HEK293 (cell line): ENCODE measurements around the gene LRRC32.

Experiments
- CTCF ChIA-PET: fragments of 350-600 bp; formaldehyde crosslinking; extraction: SDS; loops from one replicate; lab custom pipeline; 2021; ENCODE audit warnings: antibody characterized with exemption; lab: Yijun Ruan, JAX
- POLR2A ChIA-PET: fragments of 300-600 bp; formaldehyde crosslinking; extraction: SDS; loops from one replicate; lab custom pipeline; 2020; ENCODE audit warnings: antibody characterized with exemption, inconsistent platforms; lab: Yijun Ruan, JAX
- H3K27ac ChIP-seq: fragments of 200-500 bp; sonication (Bioruptor generic); 2 replicates; pipeline ENCODE4 v1.5.1; 2014; ENCODE audit warnings: low read depth, low read length, control low read depth, inconsistent platforms; ENCODE audit errors: extremely low read depth
- H3K36me3 ChIP-seq, 2 experiments: fragments of 200-500 bp in 1 of 2; sonication (Bioruptor generic) in 1 of 2; 1 replicate in 1 of 2; 2 replicates in 1 of 2; pipeline ENCODE4 v1.5.1; 2014 to 2017; ENCODE audit warnings: inconsistent platforms in 2 of 2, low read length in 2 of 2; ENCODE audit not compliant: control insufficient read depth in 2 of 2, insufficient read depth in 1 of 2
- H3K4me1 ChIP-seq: fragments of 200-500 bp; sonication (Bioruptor generic); 2 replicates; pipeline ENCODE4 v1.5.1; 2014; ENCODE audit warnings: mild to moderate bottlenecking, low read length, inconsistent platforms; ENCODE audit not compliant: control insufficient read depth, insufficient read depth
- H3K4me3 ChIP-seq: 2 replicates; pipeline ENCODE4 v1.5.1; 2011; ENCODE audit warnings: low read depth, mild to moderate bottlenecking, control low read depth, low read length, moderate library complexity
- H3K9me3 ChIP-seq: fragments of 200-500 bp; sonication (Bioruptor generic); 2 replicates; pipeline ENCODE4 v1.5.1; 2014; ENCODE audit warnings: low read depth, low read length, inconsistent platforms; ENCODE audit not compliant: control insufficient read depth, insufficient read depth
- RBAK ChIP-seq: fragments of 450-650 bp; formaldehyde crosslinking; IDR thresholded peaks from 2 replicates; pipeline ENCODE4 v1.5.1; 2016; ENCODE audit warnings: missing biosample characterization, missing genetic modification characterization
- SCRT2 ChIP-seq: fragments of 450-650 bp; formaldehyde crosslinking; IDR thresholded peaks from 2 replicates; pipeline ENCODE4 v1.5.1; 2016; ENCODE audit warnings: missing biosample characterization, missing genetic modification characterization
- SP2 ChIP-seq: fragments of 450-650 bp; formaldehyde crosslinking; IDR thresholded peaks from 2 replicates; pipeline ENCODE4 v1.5.1; 2016; ENCODE audit warnings: missing biosample characterization, missing genetic modification characterization
- ZBTB1 ChIP-seq: fragments of 450-650 bp; formaldehyde crosslinking; IDR thresholded peaks from 2 replicates; pipeline ENCODE4 v1.5.1; 2016; ENCODE audit warnings: missing biosample characterization, missing genetic modification characterization
- ZNF133 ChIP-seq: fragments of 450-650 bp; formaldehyde crosslinking; IDR thresholded peaks from 2 replicates; pipeline ENCODE4 v1.5.1; 2016; ENCODE audit warnings: missing biosample characterization, missing genetic modification characterization
- ZNF138 ChIP-seq: fragments of 450-650 bp; formaldehyde crosslinking; IDR thresholded peaks from 2 replicates; pipeline ENCODE4 v1.5.1; 2016; ENCODE audit warnings: missing biosample characterization, missing genetic modification characterization, borderline replicate concordance
- ZNF169 ChIP-seq: fragments of 450-650 bp; formaldehyde crosslinking; IDR thresholded peaks from 2 replicates; pipeline ENCODE4 v1.5.1; 2016; ENCODE audit warnings: missing biosample characterization, missing genetic modification characterization
- ZNF311 ChIP-seq: fragments of 450-650 bp; formaldehyde crosslinking; IDR thresholded peaks from 2 replicates; pipeline ENCODE4 v1.5.1; 2017; ENCODE audit warnings: missing biosample characterization, missing genetic modification characterization, borderline replicate concordance
- ZNF529 ChIP-seq: fragments of 450-650 bp; formaldehyde crosslinking; IDR thresholded peaks from 2 replicates; pipeline ENCODE4 v1.5.1; 2017; ENCODE audit warnings: missing genetic modification characterization, missing biosample characterization; ENCODE audit not compliant: insufficient replicate concordance
- ZNF561 ChIP-seq: fragments of 450-650 bp; IDR thresholded peaks from 2 replicates; pipeline ENCODE4 v1.5.1; 2018; ENCODE audit warnings: missing biosample characterization, missing genetic modification characterization, borderline replicate concordance
- ZNF626 ChIP-seq: fragments of 450-650 bp; sonication (Bioruptor Pico); formaldehyde crosslinking; IDR thresholded peaks from 2 replicates; pipeline ENCODE4 v1.5.1; 2018; ENCODE audit warnings: missing biosample characterization, missing genetic modification characterization, inconsistent platforms
- ZNF654 ChIP-seq: fragments of 450-650 bp; formaldehyde crosslinking; IDR thresholded peaks from 2 replicates; pipeline ENCODE4 v1.5.1; 2016; ENCODE audit warnings: low read depth, missing biosample characterization, missing genetic modification characterization
- ZNF768 ChIP-seq: fragments of 450-650 bp; formaldehyde crosslinking; IDR thresholded peaks from 2 replicates; pipeline ENCODE4 v1.5.1; 2018; ENCODE audit warnings: missing biosample characterization, mild to moderate bottlenecking, missing genetic modification characterization
- ZNF837 ChIP-seq: fragments of 450-650 bp; formaldehyde crosslinking; IDR thresholded peaks from 2 replicates; pipeline ENCODE4 v1.5.1; 2016; ENCODE audit warnings: missing biosample characterization, missing genetic modification characterization
- TF ChIP-seq, protein P1 (sequence below): fragments of 450-650 bp; formaldehyde crosslinking; IDR thresholded peaks from 2 replicates; pipeline ENCODE4; 2016; ENCODE audit warnings: missing biosample characterization, missing genetic modification characterization
- TF ChIP-seq, protein P2 (sequence below): fragments of 450-650 bp; formaldehyde crosslinking; IDR thresholded peaks from 2 replicates; pipeline ENCODE4 v1.5.0; 2017; ENCODE audit warnings: missing biosample characterization, missing genetic modification characterization, borderline replicate concordance
- TF ChIP-seq, protein P3 (sequence below): sonication (generic); formaldehyde crosslinking; IDR thresholded peaks from 2 replicates; pipeline ENCODE4 v1.8.1; 2022; ENCODE audit warnings: mild to moderate bottlenecking, moderate library complexity, missing genetic modification reagents
- TF ChIP-seq, protein P4 (sequence below): fragments of 450-650 bp; formaldehyde crosslinking; IDR thresholded peaks from 2 replicates; pipeline ENCODE4 v1.5.1; 2017; ENCODE audit warnings: missing biosample characterization, mild to moderate bottlenecking, missing genetic modification characterization, moderate library complexity
- TF ChIP-seq, protein P5 (sequence below): fragments of 450-650 bp; formaldehyde crosslinking; IDR thresholded peaks from 2 replicates; pipeline ENCODE4 v1.5.1; 2016; ENCODE audit warnings: missing biosample characterization, missing genetic modification characterization
- TF ChIP-seq, protein P6 (sequence below): fragments of 450-650 bp; formaldehyde crosslinking; IDR thresholded peaks from 2 replicates; pipeline ENCODE4 v1.5.1; 2016; ENCODE audit warnings: missing biosample characterization, missing genetic modification characterization

Gene LRRC32

DNA sequence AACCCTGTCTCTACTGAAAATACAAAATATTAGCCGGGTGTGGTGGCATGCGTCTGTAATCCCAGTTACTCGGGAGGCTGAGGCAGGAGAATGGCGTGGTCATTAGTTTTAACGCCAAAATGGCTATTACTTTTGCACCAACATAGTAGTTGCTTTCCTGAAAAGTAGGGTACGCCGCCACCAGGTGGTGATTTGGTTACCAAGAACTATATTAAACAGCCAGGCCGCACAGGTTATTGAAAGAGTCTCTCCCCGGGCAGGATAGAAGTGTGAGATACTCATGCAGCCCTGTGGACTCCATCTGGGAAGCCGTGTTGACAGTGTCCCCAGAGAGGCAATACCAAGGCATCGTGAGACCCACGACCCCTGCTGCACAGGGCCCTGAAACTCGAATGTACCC, 24.6 kb upstream of the LRRC32 start:
- ChIA-PET POLR2A (no interaction called here), CTCF (interaction anchor here (0.8 kb wide), 1 partner anchor 170 kb away, joined by 3 read pairs; no protein-coding TSS in a partner anchor)
- Histone ChIP-seq H3K36me3 (no peaks in the 10 kb centered on the region), H3K9me3 (no peaks in the 10 kb centered on the region), H3K27ac (no peak overlapping the region), H3K4me3 (no peak overlapping the region), H3K4me1 (no peaks in the 10 kb centered on the region)
- no peak for TF ChIP-seq ZNF561
- TF ChIP-seq, protein P1, sequence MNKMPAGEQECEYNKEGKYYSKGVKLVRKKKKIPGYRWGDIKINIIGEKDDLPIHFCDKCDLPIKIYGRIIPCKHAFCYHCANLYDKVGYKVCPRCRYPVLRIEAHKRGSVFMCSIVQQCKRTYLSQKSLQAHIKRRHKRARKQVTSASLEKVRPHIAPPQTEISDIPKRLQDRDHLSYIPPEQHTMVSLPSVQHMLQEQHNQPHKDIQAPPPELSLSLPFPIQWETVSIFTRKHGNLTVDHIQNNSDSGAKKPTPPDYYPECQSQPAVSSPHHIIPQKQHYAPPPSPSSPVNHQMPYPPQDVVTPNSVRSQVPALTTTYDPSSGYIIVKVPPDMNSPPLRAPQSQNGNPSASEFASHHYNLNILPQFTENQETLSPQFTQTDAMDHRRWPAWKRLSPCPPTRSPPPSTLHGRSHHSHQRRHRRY (tag by site-specific recombination) = no peak
- TF ChIP-seq ZNF654 (tag by site-specific recombination) = no peak
- TF ChIP-seq SP2 (tag by site-specific recombination) = no peak
- TF ChIP-seq ZNF311 (tag by site-specific recombination) = no peak
- no peak for TF ChIP-seq ZBTB1 (tag by site-specific recombination)
- no peak for TF ChIP-seq SCRT2
- TF ChIP-seq, protein P2, sequence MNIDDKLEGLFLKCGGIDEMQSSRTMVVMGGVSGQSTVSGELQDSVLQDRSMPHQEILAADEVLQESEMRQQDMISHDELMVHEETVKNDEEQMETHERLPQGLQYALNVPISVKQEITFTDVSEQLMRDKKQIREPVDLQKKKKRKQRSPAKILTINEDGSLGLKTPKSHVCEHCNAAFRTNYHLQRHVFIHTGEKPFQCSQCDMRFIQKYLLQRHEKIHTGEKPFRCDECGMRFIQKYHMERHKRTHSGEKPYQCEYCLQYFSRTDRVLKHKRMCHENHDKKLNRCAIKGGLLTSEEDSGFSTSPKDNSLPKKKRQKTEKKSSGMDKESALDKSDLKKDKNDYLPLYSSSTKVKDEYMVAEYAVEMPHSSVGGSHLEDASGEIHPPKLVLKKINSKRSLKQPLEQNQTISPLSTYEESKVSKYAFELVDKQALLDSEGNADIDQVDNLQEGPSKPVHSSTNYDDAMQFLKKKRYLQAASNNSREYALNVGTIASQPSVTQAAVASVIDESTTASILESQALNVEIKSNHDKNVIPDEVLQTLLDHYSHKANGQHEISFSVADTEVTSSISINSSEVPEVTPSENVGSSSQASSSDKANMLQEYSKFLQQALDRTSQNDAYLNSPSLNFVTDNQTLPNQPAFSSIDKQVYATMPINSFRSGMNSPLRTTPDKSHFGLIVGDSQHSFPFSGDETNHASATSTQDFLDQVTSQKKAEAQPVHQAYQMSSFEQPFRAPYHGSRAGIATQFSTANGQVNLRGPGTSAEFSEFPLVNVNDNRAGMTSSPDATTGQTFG (tag by site-specific recombination) = no peak
- TF ChIP-seq, protein P3, sequence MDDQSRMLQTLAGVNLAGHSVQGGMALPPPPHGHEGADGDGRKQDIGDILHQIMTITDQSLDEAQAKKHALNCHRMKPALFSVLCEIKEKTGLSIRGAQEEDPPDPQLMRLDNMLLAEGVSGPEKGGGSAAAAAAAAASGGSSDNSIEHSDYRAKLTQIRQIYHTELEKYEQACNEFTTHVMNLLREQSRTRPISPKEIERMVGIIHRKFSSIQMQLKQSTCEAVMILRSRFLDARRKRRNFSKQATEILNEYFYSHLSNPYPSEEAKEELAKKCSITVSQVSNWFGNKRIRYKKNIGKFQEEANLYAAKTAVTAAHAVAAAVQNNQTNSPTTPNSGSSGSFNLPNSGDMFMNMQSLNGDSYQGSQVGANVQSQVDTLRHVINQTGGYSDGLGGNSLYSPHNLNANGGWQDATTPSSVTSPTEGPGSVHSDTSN (CRISPR knock-in tag) = no peak
- no peak for TF ChIP-seq ZNF133 (tag by site-specific recombination)
- no peak for TF ChIP-seq ZNF768 (tag by site-specific recombination)
- no peak for TF ChIP-seq ZNF837 (tag by site-specific recombination)
- TF ChIP-seq, protein P4, sequence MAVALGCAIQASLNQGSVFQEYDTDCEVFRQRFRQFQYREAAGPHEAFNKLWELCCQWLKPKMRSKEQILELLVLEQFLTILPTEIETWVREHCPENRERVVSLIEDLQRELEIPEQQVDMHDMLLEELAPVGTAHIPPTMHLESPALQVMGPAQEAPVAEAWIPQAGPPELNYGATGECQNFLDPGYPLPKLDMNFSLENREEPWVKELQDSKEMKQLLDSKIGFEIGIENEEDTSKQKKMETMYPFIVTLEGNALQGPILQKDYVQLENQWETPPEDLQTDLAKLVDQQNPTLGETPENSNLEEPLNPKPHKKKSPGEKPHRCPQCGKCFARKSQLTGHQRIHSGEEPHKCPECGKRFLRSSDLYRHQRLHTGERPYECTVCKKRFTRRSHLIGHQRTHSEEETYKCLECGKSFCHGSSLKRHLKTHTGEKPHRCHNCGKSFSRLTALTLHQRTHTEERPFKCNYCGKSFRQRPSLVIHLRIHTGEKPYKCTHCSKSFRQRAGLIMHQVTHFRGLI (tag by site-specific recombination) = no peak
- no peak for TF ChIP-seq ZNF138 (tag by site-specific recombination)
- no peak for TF ChIP-seq RBAK (tag by site-specific recombination)
- TF ChIP-seq ZNF169 (tag by site-specific recombination) = no peak
- TF ChIP-seq, protein P5, sequence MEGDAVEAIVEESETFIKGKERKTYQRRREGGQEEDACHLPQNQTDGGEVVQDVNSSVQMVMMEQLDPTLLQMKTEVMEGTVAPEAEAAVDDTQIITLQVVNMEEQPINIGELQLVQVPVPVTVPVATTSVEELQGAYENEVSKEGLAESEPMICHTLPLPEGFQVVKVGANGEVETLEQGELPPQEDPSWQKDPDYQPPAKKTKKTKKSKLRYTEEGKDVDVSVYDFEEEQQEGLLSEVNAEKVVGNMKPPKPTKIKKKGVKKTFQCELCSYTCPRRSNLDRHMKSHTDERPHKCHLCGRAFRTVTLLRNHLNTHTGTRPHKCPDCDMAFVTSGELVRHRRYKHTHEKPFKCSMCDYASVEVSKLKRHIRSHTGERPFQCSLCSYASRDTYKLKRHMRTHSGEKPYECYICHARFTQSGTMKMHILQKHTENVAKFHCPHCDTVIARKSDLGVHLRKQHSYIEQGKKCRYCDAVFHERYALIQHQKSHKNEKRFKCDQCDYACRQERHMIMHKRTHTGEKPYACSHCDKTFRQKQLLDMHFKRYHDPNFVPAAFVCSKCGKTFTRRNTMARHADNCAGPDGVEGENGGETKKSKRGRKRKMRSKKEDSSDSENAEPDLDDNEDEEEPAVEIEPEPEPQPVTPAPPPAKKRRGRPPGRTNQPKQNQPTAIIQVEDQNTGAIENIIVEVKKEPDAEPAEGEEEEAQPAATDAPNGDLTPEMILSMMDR (tag by site-specific recombination) = no peak
- TF ChIP-seq ZNF626 (tag by site-specific recombination) = no peak
- TF ChIP-seq, protein P6, sequence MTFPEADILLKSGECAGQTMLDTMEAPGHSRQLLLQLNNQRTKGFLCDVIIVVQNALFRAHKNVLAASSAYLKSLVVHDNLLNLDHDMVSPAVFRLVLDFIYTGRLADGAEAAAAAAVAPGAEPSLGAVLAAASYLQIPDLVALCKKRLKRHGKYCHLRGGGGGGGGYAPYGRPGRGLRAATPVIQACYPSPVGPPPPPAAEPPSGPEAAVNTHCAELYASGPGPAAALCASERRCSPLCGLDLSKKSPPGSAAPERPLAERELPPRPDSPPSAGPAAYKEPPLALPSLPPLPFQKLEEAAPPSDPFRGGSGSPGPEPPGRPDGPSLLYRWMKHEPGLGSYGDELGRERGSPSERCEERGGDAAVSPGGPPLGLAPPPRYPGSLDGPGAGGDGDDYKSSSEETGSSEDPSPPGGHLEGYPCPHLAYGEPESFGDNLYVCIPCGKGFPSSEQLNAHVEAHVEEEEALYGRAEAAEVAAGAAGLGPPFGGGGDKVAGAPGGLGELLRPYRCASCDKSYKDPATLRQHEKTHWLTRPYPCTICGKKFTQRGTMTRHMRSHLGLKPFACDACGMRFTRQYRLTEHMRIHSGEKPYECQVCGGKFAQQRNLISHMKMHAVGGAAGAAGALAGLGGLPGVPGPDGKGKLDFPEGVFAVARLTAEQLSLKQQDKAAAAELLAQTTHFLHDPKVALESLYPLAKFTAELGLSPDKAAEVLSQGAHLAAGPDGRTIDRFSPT (tag by site-specific recombination) = no peak
- no peak for TF ChIP-seq ZNF529 (tag by site-specific recombination)
